Gastroesophageal sphincter (tissue), 4 donors: Measurements from ENCODE around the gene HOXD13. TPM values are rescaled to one million over a fixed set of nuclear protein-coding genes. Genes with fewer than 3 reads are reported as not detected.

ENCODE experiments used
- total RNA-seq, 4 donors: library from RNA; depleted of rRNA; stranded (reverse); fragments of >200 nt; gene quantifications; one replicate each; pipeline ENCODE4 v1.1.0, GENCODE V29; 2016

Gene HOXD13
- total RNA-seq, 4 donors from 2014 or later: not detected

Other genes with a start within 250 kb of the HOXD13 start
- 10 to 100 TPM; 13.9 to 18.4 (median 15.1) TPM for gene LNPK, start 90.5 kb upstream of the HOXD13 start, total RNA-seq
- gene EVX2, start 8.8 kb upstream of the HOXD13 start, total RNA-seq: under 1 TPM in 1 of 4 donors, not detected in 3; 0.08 TPM
- gene HOXD12, start 7.1 kb downstream of the HOXD13 start, total RNA-seq: not detected
- gene HOXD11, start 14.6 kb downstream of the HOXD13 start, total RNA-seq: not detected
- under 1 TPM in 3 of 4 donors, not detected in 1; 0.31 to 0.67 (median 0.52) TPM for gene HOXD10, start 24.1 kb downstream of the HOXD13 start, total RNA-seq
- gene HOXD9, start 30.0 kb downstream of the HOXD13 start, total RNA-seq: 1 to 10 TPM in 2 of 4 donors, under 1 TPM in 2; 0.47 to 2.9 (median 1.2) TPM
- 1 to 10 TPM; 2.3 to 6.9 (median 3.4) TPM for gene HOXD8, start 37.0 kb downstream of the HOXD13 start, total RNA-seq
- gene HOXD4, start 58.8 kb downstream of the HOXD13 start, total RNA-seq: 1 to 10 TPM in 2 of 4 donors, under 1 TPM in 1, not detected in 1; 0.69 to 3.6 (median 1.3) TPM
- gene HOXD3, start 64.6 kb downstream of the HOXD13 start, total RNA-seq: 1 to 10 TPM; 1.8 to 2.7 (median 2.2) TPM
- under 1 TPM in 3 of 4 donors, not detected in 1; 0.13 to 0.54 (median 0.32) TPM for gene HOXD1, start 95.9 kb downstream of the HOXD13 start, total RNA-seq
- 10 to 100 TPM; 21.3 to 41.1 (median 29.4) TPM for gene MTX2, start 176.7 kb downstream of the HOXD13 start, total RNA-seq